ENCODE measurements around the gene TUBB4B.

The TUBB4B gene

DNA sequence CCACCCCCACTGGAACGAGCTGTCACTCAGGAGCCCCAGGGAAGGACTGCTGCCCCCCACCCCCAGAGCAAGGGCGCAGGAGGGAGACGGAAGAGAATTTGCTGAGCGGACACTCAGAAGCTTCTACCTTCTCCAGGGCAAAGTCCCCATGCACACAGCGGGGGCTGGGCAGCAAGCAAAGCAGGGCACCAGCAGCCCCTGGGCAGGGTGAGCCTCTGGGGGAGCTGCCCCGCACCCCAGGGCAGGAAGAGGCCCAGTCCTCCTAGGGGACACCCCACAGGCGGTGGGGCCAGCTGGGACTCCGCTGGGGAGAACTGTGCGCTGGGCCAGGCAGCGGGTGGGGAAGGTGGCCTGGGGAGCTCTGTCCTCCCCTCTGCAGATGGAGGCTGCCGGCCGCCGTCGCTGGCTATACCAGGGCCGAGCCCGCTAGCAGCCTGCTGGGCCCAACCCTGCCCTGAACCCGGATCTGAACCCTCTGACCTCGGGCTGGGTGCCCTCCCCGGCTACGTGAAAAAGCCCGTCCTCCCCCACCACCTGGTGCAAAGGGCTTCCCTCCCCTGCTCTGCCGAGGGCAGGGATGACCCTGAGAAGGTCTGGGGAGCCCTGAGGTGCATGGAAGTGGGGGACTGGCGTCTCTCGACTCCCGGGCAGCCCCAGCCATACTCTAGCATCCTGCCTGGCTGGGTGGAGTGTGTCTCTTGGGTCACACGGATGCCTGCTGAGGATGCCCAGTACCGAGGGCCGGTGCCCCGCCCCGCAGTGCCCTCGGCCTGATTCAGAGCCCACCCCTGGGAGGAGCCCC is 11.0 kb upstream of the TUBB4B start:
- TF ChIP-seq, protein P1, sequence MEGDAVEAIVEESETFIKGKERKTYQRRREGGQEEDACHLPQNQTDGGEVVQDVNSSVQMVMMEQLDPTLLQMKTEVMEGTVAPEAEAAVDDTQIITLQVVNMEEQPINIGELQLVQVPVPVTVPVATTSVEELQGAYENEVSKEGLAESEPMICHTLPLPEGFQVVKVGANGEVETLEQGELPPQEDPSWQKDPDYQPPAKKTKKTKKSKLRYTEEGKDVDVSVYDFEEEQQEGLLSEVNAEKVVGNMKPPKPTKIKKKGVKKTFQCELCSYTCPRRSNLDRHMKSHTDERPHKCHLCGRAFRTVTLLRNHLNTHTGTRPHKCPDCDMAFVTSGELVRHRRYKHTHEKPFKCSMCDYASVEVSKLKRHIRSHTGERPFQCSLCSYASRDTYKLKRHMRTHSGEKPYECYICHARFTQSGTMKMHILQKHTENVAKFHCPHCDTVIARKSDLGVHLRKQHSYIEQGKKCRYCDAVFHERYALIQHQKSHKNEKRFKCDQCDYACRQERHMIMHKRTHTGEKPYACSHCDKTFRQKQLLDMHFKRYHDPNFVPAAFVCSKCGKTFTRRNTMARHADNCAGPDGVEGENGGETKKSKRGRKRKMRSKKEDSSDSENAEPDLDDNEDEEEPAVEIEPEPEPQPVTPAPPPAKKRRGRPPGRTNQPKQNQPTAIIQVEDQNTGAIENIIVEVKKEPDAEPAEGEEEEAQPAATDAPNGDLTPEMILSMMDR (IDR thresholded peaks at IDR 0.05; ENCODE audit: low read depth, low read length), result no peak
- no peak for DNase-seq (ENCODE audit: low read depth, low spot score)
- no peak overlapping the region for H3K4me3 ChIP-seq (ENCODE audit: low read depth, low read length)
- in situ Hi-C loops (cut with HindIII; ENCODE audit: low sequenced_read_pairs), result no loop called here

DNA sequence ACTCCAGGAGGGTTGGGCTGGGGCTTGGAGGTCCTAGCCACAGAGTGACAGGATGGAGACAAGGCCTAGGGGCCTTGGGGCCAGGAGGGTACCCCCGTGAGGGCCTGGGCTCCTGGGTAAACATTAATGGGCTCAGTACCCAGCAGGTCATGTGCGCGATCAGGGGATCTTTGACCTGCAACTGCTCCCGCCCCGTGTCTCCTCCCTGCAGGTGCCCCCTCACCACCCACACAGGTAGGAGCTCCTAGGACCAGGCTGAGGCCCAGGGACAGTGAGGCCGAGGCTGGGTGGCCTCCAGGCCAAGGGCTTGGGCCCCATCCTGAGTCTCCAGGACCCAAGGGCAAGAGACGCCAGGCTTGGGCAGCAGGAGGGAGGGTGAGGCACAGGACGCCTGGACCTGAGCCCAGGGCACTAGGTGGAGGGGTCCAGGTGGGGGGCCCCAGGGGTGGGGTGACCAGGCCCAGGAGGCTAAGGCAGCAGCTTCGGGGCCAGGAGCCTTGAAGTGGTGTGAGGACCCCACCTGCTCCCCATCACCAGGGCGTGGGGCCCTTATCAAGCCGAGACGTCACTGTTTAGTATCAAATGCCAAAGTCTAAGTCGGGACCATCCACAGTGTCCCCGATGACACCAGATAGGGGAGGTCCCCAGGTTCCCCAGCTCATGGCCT is 10.2 kb upstream of the TUBB4B start, which contains the start of gene SLC34A3:
Gene SLC34A3, plus strand, starts transcription at position 197 of the 667 bp plus-strand sequence. CDS start 802 bp downstream, outside the sequence.
- TF ChIP-seq, protein P1 (IDR thresholded peaks at IDR 0.05; ENCODE audit: low read depth, low read length), result no peak
- in situ Hi-C loops (cut with HindIII; ENCODE audit: low sequenced_read_pairs), result no loop called here
- no peak for DNase-seq (ENCODE audit: low read depth, low spot score)
- no peak within 1 kb of the TSS for H3K4me3 ChIP-seq (ENCODE audit: low read depth, low read length)

DNA sequence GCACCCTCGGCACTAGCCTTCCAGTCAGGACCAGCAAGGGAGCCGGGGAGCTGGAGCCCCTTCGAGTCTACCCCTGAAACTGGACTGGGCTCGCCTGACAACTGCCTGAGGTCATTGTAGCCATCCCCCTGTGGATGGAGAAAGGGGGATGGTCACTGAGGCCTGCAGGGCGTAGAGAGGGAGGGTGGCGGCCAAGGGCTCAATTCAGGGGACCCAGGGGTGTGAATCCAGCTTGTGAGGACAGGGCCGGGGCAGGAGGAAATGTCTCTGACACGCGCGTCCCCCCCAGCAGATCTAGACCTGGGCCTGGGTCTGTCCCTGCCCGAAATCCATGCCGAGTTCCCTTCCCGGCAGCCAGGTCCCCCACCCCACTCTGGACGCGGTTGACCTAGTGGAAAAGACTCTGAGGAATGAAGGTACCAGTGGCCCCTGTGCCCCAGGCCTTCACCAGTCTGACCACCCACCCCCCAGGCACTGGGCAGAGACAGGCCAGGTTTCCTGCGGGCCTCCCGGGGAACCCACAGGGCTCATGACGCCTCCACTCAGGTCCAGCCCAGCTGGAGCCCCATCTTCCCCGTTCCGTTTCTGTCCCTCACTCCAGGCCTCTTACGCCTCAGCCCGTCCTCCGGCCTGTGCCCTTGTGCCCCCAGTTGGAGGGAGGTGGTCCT is 9.6 kb upstream of the TUBB4B start:
- H3K4me3 ChIP-seq (ENCODE audit: low read depth, low read length), result no peak overlapping the region
- in situ Hi-C loops (cut with HindIII; ENCODE audit: low sequenced_read_pairs), result no loop called here
- TF ChIP-seq, protein P1 (IDR thresholded peaks at IDR 0.05; ENCODE audit: low read depth, low read length), result no peak
- DNase-seq (ENCODE audit: low read depth, low spot score), result no peak

DNA sequence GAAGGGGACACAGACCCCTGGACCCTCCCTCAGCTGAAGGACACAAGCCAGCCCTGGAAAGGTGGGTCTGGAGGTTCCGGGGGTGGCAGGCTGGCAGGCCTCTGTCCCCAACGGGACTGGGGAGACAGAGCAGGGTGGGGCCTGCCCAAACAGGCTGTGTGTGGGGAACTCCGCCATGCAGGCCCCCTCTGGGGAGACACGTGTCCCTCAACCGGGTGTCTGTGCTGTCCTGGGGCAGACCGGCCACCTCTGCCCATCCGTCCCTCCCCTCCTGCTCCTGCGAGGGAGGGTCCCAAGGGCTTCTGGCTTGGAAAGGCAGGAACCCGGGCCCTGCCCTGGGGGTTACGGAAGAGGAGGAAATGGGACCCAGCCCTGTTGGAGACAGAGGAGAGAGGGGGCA is 9.0 kb upstream of the TUBB4B start:
- no peak for DNase-seq (ENCODE audit: low read depth, low spot score)
- in situ Hi-C loops (cut with HindIII; ENCODE audit: low sequenced_read_pairs), result no loop called here
- TF ChIP-seq, protein P1 (IDR thresholded peaks at IDR 0.05; ENCODE audit: low read depth, low read length), result no peak
- no peak overlapping the region for H3K4me3 ChIP-seq (ENCODE audit: low read depth, low read length)

DNA sequence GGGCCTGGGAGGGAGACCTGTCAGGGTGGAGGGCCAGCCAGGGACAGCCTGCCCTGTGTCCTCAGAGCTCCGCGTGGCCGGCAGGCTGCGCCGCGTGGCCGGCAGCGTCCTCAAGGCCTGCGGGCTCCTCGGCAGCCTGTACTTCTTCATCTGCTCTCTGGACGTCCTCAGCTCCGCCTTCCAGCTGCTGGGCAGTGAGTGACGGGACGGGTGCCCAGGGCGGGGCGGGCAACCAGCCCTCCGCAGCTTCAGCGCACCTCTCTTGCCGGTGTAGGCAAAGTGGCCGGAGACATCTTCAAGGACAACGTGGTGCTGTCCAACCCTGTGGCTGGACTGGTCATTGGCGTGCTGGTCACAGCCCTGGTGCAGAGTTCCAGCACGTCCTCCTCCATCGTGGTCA is 8.6 kb upstream of the TUBB4B start:
- TF ChIP-seq, protein P1 (IDR thresholded peaks at IDR 0.05; ENCODE audit: low read depth, low read length), result no peak
- no peak for DNase-seq (ENCODE audit: low read depth, low spot score)
- H3K4me3 ChIP-seq (ENCODE audit: low read depth, low read length), result no peak overlapping the region
- in situ Hi-C loops (cut with HindIII; ENCODE audit: low sequenced_read_pairs), result no loop called here

DNA sequence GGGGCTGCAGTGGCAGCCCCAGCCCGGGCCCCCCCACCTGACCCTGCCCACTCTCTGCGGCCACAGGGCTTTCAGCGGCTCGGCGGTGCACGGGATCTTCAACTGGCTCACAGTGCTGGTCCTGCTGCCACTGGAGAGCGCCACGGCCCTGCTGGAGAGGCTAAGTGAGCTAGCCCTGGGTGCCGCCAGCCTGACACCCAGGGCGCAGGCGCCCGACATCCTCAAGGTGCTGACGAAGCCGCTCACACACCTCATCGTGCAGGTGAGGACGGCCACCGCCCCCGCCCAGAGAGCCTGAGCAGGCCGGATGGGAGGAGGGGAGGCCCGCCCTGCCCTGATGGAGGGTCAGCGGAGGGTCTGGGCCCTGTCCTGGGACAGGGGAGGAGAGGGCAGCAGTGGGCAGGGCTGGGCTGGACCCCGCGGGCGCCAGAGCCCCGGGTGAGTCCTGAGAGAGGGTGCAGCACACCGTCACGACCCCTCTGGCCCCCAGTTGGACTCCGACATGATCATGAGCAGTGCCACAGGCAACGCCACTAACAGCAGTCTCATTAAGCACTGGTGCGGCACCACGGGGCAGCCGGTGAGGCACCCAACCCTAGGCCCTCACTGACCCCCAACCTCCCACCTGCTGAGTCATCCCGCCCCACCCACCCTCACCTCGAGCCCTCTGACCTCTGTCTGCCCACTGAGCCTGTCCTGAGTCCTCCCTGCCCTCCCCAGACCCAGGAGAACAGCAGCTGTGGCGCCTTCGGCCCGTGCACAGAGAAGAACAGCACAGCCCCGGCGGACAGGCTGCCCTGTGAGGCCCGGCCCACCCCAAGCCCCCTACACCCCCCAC is 7.7 kb upstream of the TUBB4B start:
- TF ChIP-seq, protein P1 (IDR thresholded peaks at IDR 0.05; ENCODE audit: low read depth, low read length), result no peak
- no peak for DNase-seq (ENCODE audit: low read depth, low spot score)
- in situ Hi-C loops (cut with HindIII; ENCODE audit: low sequenced_read_pairs), result no loop called here
- no peak overlapping the region for H3K4me3 ChIP-seq (ENCODE audit: low read depth, low read length)

Data from astrocyte of the spinal cord (primary cell).